ENCODE data around the gene PILRA.

PILRA gene

GRCh38 chr7:100413346-100413745 lies 40.1 kb downstream of the PILRA start:
- DNase-seq (ENCODE audit: low read depth): no peak

GRCh38 chr7:100413889-100414288 lies 40.6 kb downstream of the PILRA start:
- DNase-seq (ENCODE audit: low read depth): no peak

GRCh38 chr7:100415448-100415847 lies 42.2 kb downstream of the PILRA start:
- DNase-seq (ENCODE audit: low read depth): no peak

- no peak for DNase-seq (ENCODE audit: low read depth)
Observed at GRCh38 chr7:100418930-100419659, 45.8 kb downstream of the PILRA start.

GRCh38 chr7:100419660-100420226 lies 46.5 kb downstream of the PILRA start:
- DNase-seq (ENCODE audit: low read depth): no peak

- no peak for DNase-seq (ENCODE audit: low read depth)
Observed at GRCh38 chr7:100423315-100423714, 50.0 kb downstream of the PILRA start.

GRCh38 chr7:100425347-100425746 lies 52.1 kb downstream of the PILRA start:
- DNase-seq (ENCODE audit: low read depth): no peak

- no peak for DNase-seq (ENCODE audit: low read depth)
Observed at GRCh38 chr7:100426516-100426915, 53.2 kb downstream of the PILRA start.

GRCh38 chr7:100427762-100428198 lies 54.5 kb downstream of the PILRA start:
- no peak for DNase-seq (ENCODE audit: low read depth)

- DNase-seq (ENCODE audit: low read depth): peak; percentile 87
Observed at GRCh38 chr7:100428199-100428966, 55.1 kb downstream of the PILRA start, which contains the start of gene ZCWPW1. TSS of gene ZCWPW1 (minus strand) at chr7:100428703. CDS start at chr7:100420649, 8,054 bp downstream.

- peak; percentile 91 for DNase-seq (ENCODE audit: low read depth)
Observed at GRCh38 chr7:100428967-100429636, 55.8 kb downstream of the PILRA start.

- DNase-seq (ENCODE audit: low read depth): peak; percentile 49
Observed at GRCh38 chr7:100429637-100430492, 56.6 kb downstream of the PILRA start, which contains the start of gene MEPCE. TSS of gene MEPCE (plus strand) at chr7:100429831. CDS start at chr7:100430019, 188 bp downstream.

GRCh38 chr7:100430493-100431285 lies 57.4 kb downstream of the PILRA start:
- DNase-seq (ENCODE audit: low read depth): no peak

- no peak for DNase-seq (ENCODE audit: low read depth)
Observed at GRCh38 chr7:100431286-100431735, 58.0 kb downstream of the PILRA start.

- no peak for DNase-seq (ENCODE audit: low read depth)
Observed at GRCh38 chr7:100432053-100432452, 58.8 kb downstream of the PILRA start.

GRCh38 chr7:100432621-100433275 lies 59.5 kb downstream of the PILRA start:
- DNase-seq (ENCODE audit: low read depth): no peak

GRCh38 chr7:100433276-100433591 lies 59.9 kb downstream of the PILRA start:
- no peak for DNase-seq (ENCODE audit: low read depth)

- DNase-seq (ENCODE audit: low read depth): no peak
Observed at GRCh38 chr7:100433592-100434296, 60.5 kb downstream of the PILRA start.

Measured in HS-5 (cell line).